Right renal pelvis (tissue), 4 donors: ENCODE results near the gene CNPY1. TPM values are rescaled to one million over a fixed set of nuclear protein-coding genes. Genes with fewer than 3 reads are reported as not detected.

Source experiments
- DNase-seq, 4 donors: peaks; one replicate each; pipeline ENCODE4 v3.0.0-alpha.2; 2013; ENCODE audit warnings: low read depth in 4 of 4, low spot score in 3 of 4, missing footprints in 1 of 4
- polyA plus RNA-seq, 4 donors: library from polyadenylated mRNA; unstranded; fragments of 120-200 nt; gene quantifications; one replicate each; pipeline ENCODE4 v1.2.1, GENCODE V29; 2013; ENCODE audit not compliant: insufficient read length in 4 of 4

CNPY1 gene
- polyA plus RNA-seq, 4 donors, result not detected

DNA sequence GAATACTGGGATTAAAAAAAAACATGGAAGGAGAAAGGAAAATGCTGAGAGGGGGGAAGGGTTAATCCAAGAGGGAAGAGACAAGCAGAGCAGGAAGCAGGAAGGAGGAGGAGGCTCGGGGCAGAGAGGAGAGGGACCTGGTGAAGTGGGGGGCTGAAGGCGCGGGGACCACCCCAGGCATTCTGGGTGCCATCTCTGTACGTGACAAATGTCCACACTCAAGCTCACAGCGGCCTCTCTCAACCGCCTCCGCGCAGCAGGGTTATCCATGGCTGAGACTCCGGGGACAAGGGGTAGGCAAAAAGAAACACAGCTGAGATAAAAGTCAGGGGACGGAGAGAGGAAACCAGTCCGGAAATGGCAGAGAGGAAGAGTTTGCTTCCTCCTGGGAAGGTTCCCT, 54.5 kb downstream of the CNPY1 start:
- DNase-seq, result no peak

DNA sequence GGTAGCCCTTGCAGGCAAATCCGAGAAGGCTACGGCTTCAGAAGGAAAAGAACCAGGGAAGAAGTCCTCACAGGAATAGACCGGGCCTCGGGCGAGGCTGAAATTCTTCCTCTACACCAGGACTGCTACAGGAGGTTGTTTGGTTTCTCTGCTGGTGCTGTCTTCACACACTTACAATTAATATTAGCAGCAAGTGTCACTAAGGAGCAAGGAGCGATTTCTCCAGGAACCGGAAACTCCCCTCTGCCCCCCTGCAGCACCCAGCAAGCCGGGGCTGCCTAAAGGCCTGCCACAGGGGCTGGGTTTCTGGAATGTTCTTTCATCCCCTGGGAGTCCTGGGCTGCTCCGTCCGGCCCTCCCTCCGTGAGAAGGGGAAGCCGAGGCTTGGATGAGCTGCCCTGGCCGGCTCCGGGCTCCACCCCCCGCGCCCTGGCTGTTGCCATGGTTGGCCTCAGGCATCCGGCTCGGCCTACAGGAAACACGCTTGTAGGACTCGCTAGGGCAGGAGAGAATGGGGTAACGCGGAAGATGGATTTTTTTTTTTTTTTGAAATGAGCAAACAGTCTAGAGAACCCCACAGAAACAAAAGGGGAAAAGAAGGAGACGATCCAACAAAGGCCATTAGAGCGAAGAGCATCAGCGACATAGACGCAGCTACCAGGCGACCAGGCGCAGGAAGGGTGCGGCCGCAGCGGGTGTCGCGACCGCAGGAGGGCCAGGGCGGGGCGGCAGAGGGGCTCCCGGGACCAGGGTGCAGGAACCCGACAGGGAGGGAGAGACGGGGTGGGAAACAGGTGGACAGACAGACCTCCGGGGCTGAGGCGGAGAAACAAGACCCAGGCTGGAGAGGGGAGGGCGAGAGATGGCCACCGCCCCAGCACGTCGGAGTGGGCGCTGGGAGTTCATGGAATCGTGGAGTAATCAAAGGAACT, 55.4 kb downstream of the CNPY1 start:
- DNase-seq, result no peak

DNA sequence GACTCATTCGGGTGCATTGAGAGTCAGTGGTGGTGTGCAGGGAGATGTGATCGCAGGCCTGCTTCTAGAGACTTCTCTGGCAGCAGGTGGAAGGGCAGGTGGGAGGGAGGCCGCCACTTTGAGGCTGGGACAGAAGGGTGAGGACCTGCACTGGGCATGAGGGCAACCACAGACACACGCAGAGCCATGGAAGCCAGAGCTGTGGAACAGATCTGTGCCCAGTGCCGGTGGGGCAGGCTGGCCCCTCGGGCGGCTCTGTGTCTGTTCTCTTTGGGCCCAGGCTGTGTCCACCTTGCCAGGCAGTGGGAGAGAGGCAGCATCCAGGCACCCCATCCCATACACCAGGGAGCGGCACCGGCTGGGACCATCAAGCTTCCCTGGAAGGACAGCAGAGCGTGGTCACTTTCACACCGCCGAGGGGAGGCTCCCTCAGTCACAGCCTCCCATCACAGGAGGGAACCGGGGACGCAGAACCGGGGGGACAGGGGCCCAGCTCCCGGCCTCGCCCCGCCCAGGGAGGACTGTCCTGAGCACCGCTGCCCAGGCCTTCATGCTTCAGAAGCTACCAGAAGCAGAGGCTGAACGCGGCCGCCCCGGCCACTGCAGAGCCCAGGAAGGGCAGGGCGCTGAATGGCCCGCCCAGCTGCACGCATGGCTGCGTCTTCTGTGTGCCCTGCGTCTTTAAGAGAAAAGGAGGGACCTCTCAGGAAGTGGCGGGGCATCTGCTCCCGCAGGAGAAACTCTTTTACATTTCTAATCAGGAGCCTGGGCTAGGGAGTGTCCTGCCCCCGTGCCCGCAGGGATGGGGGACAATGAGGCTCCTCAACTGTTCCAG, 56.3 kb downstream of the CNPY1 start:
- no peak for DNase-seq

DNA sequence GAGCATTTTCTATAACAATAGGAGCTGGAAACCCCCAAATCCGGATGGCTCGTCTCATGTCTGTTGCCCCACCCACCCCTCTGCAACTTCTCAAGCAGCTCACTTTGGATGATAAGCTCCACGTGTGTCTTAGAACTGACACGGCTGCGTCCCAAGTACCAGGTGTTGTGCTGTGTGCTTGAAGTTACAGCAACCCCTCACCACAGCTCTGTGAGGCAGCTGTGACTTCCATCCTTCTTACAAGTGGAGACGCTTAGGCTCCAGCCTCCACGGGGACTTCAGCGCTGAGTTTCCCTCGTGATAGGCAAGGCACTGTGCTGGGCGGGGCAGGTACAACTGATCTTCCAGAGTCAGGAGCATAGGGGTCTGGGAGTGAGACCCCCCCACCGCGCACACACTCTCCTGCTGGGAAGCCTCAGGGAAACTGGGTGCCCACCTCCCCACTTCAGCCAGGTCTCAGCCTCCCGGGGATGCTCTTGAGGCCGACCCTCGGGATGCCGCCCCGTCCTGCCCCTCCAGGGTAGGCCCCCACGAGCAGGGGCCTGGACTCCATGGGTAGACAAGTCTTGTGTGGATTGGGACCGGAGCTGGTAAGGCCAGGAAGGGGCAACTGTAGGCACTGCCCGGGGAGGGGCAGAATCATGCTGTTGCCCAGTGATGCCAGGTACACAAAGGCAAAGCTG, 57.1 kb downstream of the CNPY1 start:
- no peak for DNase-seq

DNA sequence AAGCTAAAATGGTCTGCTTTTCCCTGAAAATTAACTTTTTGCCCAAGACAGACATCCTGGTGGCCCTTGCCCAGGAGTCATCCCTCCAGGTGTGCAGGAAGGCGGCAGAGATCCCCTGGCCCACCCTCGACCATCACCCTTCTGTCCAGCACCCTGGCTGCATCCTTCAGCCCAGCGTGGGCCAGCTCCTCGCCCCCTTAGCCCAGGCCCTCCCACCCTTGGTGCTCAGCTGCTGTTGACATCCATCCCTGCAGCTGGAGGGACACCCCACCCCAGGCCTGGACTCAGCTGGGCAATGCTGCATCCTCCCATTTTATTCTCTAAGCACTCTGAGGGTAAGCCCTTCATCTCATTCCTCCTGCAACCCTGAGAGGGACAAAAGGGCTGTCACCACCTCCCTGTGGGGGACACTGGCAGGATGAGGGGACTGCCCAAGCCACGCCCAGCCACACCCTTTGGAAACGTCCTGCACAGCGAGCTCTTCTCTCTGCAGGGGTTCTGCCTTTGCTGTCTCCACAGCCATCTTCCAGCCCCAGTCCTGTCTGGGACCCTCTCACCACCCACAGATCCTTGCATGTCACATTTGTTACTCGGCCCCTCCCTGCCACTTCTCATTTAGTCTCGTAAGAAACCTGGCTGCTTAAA, 57.8 kb downstream of the CNPY1 start:
- DNase-seq, result no peak

- DNase-seq, result no peak
Measured at GRCh38 chr7:155487509-155488482, 58.6 kb downstream of the CNPY1 start.

DNA sequence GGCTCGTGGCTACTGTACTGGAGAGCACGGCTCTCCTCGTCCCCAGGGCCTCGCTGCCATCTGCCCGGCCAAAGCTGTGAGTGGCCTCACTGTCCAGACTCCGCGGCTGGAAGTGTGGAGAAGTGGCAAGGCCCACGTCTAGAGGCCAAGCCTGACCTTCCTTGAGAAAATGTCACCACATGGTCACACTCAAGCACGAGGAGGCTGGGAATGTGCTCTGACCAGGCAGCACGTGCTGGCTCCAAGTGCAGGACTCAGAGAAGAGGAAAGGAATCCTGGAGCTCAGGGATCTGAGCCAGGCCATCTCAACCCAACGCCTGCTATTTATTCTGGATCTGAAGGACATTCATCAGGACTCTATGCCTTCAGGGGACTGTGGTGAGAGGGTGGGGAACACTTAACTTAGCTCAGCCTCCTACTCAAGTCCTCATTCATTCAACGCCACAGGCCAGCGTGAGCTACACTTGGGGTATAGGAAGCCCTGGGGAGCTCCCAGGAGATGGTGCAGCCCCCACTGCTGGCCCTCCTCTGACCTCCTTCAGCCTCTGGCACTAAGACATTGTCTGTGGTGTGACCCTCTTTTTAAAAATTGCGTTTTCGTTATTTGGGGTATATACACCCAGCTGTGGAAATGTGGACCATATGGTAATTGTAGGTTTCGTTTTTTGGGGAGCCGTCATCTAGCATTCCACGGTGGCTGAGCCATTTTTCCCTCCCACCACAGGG, 59.4 kb downstream of the CNPY1 start:
- DNase-seq, result no peak

- DNase-seq, result no peak
Measured at GRCh38 chr7:155484483-155485399, 61.6 kb downstream of the CNPY1 start.

DNA sequence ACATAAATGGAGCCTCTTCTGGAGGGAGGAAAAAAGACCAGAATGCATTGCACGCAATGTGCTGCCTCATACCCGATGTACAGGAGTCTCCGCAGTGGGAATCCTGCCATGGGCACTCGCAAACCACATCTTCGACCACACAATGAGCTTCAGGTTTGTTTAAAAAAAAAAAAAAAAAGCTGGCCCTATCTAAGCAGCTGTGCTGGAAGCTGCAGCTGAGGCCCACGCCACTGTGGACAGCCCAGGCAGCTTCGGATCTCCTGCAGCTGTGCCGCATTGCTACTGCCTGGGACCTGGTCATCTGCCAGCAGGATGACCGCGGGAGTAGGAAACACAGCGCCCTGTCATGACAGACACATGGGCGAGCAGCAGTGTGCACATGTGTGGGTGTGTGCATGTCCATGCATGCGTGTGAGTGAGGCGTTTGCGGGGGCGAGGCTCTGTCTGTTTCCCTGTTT, 62.5 kb downstream of the CNPY1 start:
- no peak for DNase-seq

DNA sequence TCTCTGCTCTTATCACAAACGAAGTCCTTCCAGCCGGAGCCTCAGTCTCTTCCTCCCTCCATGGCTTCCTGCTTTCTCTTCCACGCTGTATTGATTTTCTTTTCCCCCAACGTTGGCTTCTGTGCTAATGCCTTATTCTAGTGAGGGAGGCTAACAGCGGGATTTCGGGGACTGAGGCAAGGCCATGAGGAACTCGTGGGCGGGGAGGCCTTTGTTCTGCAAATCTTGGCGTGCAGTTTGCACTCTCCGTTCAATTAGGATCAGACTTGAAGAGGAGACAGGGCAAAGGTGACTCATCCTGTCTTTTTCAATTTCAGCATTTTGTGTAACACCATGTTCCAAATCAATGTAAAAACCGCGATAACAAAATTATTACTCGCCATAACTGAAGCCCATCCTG, 63.1 kb downstream of the CNPY1 start:
- DNase-seq, result no peak

DNA sequence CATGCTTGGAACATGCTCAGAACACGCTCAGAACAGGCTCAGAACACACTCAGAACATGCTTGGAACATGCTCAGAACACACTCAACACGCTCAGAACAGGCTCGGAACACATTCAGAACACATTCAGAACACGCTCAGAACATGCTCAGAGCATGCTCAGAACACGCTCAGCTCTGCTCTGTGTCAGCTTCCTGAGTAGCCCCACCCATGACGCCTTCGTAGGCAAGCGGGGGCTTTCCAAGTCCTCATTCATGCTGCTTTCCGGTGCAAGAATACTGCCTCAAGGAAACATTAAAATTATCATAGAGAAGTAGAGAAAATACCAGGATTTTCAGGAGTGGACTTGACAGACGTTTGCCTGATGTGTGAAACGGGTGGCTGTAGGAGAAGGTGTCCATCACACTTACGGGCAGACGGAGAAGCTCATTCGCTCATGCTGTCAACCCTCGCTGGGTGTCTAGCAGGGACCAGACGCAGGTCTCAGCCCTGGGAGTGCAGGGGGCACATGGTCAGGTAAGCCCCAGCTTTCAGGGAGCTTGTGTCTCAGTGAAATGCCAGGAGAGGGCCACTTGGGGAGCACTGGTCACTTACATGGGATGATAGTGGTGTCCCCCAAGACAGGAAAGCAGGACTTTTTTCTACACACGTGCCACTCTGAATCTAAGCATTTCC, 63.7 kb downstream of the CNPY1 start:
- no peak for DNase-seq

- no peak for DNase-seq
Measured at GRCh38 chr7:155481764-155482163, 64.6 kb downstream of the CNPY1 start.

DNA sequence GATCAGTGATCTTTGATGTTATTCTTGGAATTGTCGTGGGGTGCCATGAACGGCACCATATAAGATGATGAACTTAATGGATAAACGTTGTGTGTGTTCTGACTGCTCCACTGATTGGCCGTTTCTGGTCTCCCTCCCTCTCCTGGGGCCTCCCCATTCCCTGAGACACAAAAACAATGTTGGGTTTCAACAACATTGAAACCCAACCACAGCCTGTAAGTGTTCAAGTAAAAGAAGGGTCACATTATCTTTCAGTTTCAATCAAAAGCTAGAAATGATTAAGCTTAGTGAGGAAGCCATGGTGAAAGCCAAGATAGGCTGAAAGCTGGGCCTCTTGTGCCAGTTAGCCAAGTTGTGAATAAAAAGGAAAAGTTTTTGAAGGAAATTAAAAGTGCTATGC, 68.9 kb downstream of the CNPY1 start:
- DNase-seq, result no peak

GRCh38 chr7:155471718-155472117, 74.6 kb downstream of the CNPY1 start:
- DNase-seq, result no peak

DNA sequence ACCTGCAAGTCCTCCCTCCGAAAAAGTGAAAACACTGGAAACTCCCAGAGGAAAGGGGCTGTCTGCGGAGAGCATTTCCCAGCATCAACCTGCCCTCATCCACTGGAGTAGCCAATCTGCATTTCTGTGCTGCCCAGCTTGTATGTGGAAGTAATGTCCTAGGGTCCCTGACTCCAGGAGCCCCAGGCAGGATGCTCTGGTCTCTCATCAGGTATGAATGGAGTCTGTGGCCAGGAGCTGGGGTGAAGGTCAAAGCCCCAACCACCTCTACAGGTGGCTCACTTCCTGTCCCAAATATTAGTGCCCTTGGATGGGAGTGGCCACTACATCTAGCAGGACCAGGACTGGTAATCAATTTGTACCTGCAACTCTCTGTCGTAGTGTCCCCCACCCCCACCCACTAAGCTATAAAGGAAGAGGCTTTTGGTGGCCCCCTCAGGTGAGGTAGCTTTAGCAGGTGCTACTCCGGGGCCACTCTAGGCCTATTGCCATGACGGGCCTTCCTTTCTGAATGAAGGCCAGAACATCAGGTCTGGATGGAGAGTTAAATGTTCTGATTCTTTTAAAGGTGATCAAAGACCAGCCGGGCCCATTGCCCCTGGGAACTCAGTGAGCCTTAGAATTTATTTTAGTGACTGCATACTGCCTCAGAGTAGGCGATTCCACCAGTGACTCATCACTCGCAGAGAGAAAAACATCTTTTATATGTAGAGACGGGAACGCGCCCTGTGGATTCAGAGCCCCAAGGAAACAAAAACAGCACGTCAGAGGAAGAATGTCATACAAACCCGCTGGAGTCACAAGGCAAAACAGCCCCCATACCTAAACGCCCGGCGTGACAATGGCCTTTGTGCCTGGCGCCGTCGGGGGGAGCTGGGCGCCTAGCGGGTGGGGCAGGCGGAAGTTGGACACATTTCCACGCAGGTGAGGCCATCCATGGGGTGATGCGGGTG, 75.4 kb downstream of the CNPY1 start:
- DNase-seq, result no peak

DNA sequence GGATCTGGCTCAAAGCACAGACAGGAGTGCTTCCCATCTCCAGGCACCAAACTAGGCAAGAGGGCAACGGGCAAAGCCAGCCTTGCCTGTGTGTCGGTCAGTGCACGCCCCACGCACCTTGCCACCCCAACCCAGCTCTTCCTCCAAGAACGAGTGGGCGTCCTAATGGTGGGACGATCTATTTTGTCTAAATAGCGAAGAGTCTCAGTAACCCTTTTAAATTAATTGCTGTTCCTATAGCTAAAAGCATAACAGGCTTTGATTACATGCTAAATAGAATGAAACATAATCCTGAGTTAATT, 76.2 kb downstream of the CNPY1 start:
- DNase-seq, result no peak
